Urothelium cell line (cell line): Measurements from ENCODE around the gene STAP1.
"Not testable (repeated sequence)": the region's sequence is repeated elsewhere in the genome, so short reads cannot be mapped to it uniquely, and the experiment has no call there.

Experiments
- DNase-seq: peaks from one replicate; pipeline ENCODE4 v3.0.0; 2011; ENCODE audit warnings: low spot score, mixed read lengths
- FAIRE-seq: peaks from 2 replicates; lab custom pipeline; 2011; peaks lifted over from hg19 to GRCh38; lab: Jason Lieb, UNC

STAP1 gene, protein sequence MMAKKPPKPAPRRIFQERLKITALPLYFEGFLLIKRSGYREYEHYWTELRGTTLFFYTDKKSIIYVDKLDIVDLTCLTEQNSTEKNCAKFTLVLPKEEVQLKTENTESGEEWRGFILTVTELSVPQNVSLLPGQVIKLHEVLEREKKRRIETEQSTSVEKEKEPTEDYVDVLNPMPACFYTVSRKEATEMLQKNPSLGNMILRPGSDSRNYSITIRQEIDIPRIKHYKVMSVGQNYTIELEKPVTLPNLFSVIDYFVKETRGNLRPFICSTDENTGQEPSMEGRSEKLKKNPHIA

GRCh38 chr4:67558493-67558892 is at the start of gene STAP1:
Gene STAP1, plus strand, starts transcription at chr4:67558727. Its CDS starts 83 bp downstream, at chr4:67558810.
- FAIRE-seq (no peak), DNase-seq (no peak)

DNA sequence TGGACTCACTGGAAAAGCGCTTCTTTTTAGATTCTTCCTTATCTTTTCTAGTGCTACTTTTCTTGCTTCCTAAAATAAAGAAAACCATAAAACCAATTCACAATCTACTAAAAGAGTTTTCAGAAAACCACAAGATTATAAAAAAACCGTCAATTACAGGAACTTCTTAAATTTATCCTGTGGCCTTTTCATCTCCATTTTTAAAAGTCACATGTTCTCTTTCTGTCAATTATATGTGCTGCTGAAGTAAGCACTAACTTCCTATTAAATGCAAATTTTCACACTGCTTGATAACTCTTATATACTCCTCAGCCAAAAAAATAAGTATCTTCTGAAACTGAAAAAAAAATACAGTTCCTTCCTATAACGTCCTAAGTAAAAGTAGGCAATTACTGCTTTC is 46.0 kb upstream of the STAP1 start:
- DNase-seq (no peak), FAIRE-seq (no peak)

DNA sequence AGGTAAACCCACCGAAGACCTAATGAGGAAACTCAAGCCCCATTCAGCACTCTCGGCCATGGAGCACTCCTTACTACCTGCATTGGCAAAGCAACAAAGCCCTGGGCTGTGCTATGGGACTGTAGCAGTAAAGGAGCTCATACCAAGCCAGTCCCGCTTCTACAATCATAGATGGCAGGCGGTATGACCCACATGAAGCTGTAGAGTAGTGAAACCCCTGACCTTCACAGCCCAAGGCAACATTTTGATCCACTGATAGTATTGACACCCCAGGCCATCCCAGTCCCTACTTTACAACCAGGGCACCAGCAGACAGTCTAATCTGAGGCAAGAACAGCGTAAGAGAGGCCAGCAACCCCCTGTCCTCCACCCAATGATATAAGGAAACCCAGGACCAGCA is 38.4 kb upstream of the STAP1 start:
- FAIRE-seq (no peak), DNase-seq (no peak)

DNA sequence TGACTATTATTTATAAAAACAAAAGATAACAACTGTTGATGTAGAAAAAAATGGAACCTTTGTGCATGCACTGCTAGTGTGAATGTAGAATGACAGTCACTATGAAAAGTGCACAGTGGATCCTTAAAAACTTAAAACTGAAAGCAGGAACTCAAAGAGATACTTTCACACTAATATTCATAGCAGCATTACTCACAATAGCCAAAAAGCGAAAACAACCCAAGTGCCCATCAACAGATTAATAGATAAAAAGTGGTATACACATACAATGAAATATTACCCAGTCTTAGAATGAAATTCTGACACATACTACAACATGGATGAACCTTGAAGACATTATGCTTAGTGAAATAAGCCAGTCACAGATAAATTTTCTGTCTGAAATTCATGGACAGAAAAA is 37.0 kb upstream of the STAP1 start:
- FAIRE-seq (no peak), DNase-seq (no peak)

DNA sequence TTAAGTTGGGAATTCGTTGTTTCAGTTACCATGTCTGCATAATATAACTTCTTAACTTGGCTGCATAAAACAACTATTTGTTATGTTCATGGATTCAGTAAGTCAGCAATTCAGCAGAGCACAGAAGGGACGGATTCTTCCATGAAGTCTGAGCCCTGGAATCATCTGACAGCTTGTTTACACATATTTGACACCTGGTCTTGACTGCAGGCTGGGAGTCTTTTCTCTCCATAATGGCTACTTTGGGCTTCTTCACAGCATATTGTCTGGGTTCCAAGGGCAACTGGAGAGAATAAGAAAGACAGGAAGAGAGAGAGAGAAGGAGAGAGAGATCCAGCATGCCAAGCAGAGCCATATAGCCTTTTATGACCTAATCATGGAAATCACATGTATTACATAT is 36.3 kb upstream of the STAP1 start:
- DNase-seq (no peak), FAIRE-seq (no peak)

DNA sequence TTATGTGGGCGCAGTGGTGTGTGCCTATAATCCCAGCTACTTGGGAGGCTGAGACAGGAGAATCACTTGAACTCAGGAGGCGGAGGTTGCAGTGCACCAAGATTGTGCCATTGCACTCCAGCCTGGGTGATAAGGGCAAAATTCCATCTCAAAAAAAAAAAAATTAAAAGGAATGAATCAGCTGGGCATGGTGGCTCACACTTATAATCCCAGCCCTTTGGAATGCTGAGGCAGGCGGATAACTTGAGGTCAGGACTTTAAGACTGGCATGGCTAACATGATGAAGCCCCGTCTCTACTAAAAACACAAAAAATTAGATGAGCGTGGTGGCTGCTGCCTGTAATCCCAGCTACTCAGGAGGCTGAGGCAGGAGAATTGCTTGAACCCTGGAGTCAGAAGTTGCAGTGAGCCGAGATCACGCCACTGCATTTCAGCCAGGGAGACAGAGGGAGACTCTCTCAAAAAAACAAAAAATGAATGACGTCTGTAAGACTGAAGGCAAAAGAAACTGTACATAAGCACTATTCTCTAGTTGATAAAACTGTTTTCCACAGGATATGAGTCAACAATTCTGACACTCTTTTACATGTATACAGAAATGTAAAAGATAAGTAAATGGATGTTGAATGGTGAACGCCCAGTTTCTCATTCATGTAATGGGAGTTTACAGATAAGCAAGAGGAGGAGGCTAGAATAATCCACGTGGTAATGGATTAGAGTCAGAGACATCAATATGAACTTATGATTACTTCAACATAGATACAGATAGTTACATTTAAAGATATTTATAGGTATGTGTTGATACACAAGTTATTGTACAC is 35.5 kb upstream of the STAP1 start:
- FAIRE-seq = no peak
- no peak for DNase-seq

GRCh38 chr4:67524140-67524539 is 34.4 kb upstream of the STAP1 start:
- not testable (repeated sequence) for DNase-seq, FAIRE-seq

GRCh38 chr4:67531379-67531962 is 27.1 kb upstream of the STAP1 start:
- FAIRE-seq (no peak), DNase-seq (no peak)

DNA sequence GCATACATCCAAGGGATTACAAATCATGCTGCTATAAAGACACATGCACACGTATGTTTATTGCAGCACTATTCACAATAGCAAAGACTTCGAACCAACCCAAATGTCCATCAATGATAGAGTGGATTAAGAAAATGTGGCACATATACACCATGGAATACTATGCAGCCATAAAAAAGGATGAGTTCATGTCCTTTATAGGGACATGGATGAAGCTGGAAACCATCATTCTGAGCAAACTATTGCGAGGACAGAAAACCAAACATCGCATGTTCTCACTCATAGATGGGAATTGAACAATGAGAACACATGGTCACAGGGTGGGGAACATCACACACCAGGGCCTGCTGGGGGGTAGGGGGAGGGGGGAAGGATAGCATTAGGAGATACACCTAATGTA is 26.1 kb upstream of the STAP1 start:
- FAIRE-seq, DNase-seq: not testable (repeated sequence)

- DNase-seq (no peak), FAIRE-seq (no peak)
Measured at GRCh38 chr4:67533112-67533511, 25.4 kb upstream of the STAP1 start.

DNA sequence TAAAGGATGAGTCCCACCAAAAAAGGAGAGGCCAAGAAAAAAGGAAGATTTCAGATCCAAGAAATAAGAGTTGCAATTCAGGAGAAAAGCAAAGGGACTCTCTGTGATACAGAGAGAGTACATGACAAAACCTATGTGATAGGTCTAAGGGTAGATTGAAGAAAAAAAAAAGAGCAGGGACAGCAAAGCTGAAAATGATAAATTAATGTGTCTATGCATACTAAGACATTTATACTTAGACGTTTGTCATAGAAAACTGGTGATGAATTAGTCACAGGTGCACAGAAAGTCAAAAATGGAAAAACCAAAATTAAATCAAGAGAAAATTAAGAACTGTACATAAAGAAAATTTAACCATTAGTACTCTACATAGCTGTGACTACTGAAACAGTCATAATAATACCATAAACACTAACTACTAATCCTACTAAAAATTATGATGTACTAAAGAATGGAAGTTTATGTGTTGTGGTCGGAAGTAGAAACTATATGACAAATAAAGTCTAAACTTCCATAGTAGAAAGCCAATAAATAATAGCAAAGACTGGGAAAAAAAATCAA is 23.2 kb upstream of the STAP1 start:
- DNase-seq (no peak), FAIRE-seq (no peak)

- DNase-seq (no peak), FAIRE-seq (no peak)
Measured at GRCh38 chr4:67539830-67540229, 18.7 kb upstream of the STAP1 start.

GRCh38 chr4:67542076-67542475 is 16.5 kb upstream of the STAP1 start:
- FAIRE-seq (no peak), DNase-seq (no peak)

DNA sequence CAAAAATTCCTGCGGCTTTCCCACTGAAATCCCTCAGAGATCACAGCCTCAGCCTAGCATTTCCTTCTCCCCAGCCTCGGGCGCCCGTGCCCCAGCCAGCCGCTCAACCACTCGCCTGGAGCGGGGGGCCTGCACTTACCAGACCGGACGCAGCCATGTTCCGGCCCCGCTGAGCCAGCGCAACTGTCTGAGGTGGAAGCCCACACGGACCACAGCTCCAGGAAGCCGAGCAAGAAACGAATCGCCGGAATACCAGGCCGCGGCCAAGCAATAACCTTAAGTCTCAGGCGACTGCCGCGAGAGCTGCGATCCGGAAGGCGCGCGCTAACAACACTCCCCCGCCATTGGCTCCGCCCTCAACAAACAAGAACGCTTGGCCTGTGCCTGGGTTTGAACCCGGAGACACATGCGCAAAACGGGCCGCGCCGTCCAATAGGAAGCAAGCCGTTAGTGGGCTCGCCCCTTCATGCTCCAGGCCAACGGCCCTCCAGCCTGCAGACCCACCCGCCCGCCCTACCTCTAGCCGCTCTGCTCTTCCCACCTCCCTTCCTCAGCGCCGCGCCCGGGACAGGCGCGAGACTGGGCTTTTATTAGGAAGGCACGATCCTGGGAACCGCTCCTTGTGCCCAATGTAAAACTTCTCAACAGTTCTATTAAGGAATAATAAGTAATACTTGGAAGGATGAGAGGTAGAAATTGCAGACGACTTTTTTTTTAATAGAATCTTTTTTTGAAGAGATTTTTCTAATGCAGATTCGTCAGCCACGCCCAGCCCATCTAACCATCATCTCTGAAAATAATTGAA is 13.1 kb upstream of the STAP1 start, which contains the start of gene CENPC:
Gene CENPC, minus strand, starts transcription at position 305 of the 805 bp plus-strand sequence. Its CDS starts 148 bp downstream, at position 157.
- DNase-seq (peak; percentile 97), FAIRE-seq (peak; percentile 74)

- FAIRE-seq (no peak), DNase-seq (no peak)
Measured at GRCh38 chr4:67546004-67546356, 12.5 kb upstream of the STAP1 start.

- DNase-seq (no peak), FAIRE-seq (no peak)
Measured at GRCh38 chr4:67546971-67547370, 11.6 kb upstream of the STAP1 start.

DNA sequence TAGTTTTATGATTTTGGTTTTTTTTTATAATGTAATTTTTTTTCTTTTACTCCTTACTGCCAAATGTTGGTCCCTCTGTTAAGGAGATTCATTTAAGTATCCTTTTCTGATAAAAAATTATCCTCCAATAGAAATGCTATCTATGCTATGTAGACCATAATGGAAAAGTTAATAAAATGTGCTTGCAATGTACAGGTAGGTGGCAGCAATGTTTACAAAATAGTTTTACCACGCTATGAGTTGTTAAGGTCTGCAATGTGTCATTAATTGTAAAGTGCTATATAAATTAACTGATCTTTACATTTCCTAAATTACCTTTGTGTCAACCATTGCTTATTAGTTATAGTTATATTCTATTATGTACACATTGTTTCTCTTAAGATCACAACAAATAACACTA is 9.4 kb upstream of the STAP1 start:
- FAIRE-seq (no peak), DNase-seq (no peak)

DNA sequence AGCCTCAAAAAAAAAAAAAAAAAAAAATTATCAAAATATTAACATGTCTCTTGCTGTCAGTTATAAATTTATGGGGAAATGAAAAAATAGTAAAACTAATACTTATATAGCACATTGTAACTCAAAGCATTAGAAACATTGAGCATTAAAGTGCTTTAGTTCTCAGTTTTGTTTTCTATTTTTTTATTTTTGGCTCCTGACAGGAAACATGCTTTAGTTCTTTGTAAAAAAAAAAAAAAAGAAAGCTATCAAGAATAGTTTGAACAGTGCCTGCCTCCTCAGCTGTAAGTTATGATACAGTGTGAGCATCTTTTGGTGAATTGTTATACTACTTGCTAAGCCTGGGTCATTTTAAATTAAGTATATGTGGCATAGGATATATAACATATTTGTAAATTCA is 8.1 kb upstream of the STAP1 start:
- no peak for DNase-seq
- FAIRE-seq = no peak

DNA sequence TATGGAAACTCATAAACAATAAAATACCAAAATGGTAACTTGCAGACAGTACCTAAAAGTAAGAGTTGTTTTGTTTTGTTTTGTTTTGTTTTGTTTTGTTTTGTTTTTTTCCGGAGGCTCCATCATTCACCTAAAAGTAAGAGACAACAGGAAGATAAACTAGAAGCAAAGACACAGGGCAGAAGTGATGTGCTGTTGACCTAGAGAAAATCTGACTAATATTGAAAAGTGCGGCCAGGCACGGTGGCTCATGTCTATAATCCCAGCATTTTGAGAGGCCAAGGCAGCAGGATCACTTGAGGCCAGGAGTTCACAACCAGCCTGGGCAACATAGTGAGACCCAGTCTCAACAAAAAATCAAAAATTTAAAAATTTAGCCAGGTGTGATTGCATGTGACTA is 7.7 kb upstream of the STAP1 start:
- DNase-seq = no peak
- FAIRE-seq = no peak

DNA sequence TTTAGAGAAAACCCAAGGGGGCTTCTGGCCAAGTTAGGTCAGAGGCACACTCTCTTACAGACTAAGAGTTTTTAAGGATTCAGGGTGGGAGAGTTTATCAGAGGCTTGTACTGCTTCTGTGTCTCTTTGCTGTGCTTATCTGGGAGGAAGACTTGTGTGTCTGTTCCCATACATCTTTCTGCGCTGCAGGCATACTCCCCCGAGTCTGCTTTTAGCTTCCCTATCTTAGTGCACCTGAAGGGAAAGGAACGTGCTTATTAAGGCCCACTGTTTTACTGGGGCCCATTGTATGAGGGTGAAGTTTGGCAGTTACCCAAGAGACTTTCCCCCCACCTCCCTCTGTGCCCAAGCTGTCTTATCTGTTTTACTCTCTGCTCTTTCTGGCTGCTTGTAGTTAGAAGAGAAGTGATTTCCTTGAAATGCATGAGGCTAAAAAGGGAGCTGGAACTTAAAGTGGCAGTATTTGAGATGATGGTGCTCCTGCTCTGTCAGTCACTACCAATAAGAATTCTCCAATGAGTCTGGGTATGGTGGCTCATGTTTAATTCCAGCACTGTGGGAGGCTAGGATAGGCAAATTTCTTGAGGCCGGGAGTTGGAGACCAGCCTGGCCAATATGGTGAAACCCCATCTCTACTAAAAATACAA is 6.3 kb upstream of the STAP1 start:
- FAIRE-seq = peak; percentile 58

More for the DNA sequence above, 6.3 kb upstream of the STAP1 start:
- not testable (repeated sequence) for DNase-seq
